Measurements from ENCODE around the gene CCDC149.

The CCDC149 gene

DNA sequence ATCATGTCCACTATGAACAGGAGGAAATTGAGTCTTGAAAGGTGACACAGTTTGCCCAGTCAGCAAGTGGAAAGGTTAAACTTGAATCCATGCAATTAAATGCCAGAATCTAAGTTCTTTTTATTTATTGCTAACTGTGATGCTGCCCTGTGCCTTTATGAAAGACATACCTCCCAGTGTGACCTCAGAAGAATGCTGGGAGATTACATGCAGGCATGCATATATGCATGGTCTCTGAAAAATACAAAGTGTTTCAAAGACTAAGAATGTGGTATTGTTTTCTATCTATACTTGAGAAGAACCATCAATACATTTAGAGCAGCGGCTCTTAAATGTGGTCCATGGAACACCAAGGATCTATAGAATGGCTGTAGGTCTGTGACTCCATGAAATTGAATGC is 45.6 kb downstream of the CCDC149 start:
- Histone ChIP-seq H3K4me2 (ENCODE audit: insufficient read depth, low read length) (no peak overlapping the region), H3K27me3 (ENCODE audit: insufficient read depth, low read length, poor library complexity) (no peaks in the 10 kb centered on the region), H4K20me1 (ENCODE audit: insufficient read depth, low read length) (no peaks in the 10 kb centered on the region), H3K4me3 (ENCODE audit: low read depth in 1 of 2, low read length in 2 of 2) (no peak overlapping the region), H2AFZ (ENCODE audit: low read depth, low read length) (no peak overlapping the region), H3K79me2 (ENCODE audit: insufficient read depth, low read length) (no peaks in the 10 kb centered on the region), H3K9ac (ENCODE audit: low read depth, low read length) (no peak overlapping the region), H3K4me1 (ENCODE audit: insufficient read depth, low read length) (no peaks in the 10 kb centered on the region), H3K9me3 (ENCODE audit: insufficient read depth, low read length, severe bottlenecking) (peaks cover 6% of the 10 kb centered on the region), H3K27ac (ENCODE audit: low read length) (no peak overlapping the region), H3K36me3 (ENCODE audit: insufficient read depth, low read length) (no peaks in the 10 kb centered on the region)
- no peak for TF ChIP-seq EZH2 (IDR thresholded peaks at IDR 0.05; ENCODE audit: borderline replicate concordance, low read depth, low read length, severe bottlenecking)
- TF ChIP-seq, protein P1, sequence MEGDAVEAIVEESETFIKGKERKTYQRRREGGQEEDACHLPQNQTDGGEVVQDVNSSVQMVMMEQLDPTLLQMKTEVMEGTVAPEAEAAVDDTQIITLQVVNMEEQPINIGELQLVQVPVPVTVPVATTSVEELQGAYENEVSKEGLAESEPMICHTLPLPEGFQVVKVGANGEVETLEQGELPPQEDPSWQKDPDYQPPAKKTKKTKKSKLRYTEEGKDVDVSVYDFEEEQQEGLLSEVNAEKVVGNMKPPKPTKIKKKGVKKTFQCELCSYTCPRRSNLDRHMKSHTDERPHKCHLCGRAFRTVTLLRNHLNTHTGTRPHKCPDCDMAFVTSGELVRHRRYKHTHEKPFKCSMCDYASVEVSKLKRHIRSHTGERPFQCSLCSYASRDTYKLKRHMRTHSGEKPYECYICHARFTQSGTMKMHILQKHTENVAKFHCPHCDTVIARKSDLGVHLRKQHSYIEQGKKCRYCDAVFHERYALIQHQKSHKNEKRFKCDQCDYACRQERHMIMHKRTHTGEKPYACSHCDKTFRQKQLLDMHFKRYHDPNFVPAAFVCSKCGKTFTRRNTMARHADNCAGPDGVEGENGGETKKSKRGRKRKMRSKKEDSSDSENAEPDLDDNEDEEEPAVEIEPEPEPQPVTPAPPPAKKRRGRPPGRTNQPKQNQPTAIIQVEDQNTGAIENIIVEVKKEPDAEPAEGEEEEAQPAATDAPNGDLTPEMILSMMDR (IDR thresholded peaks at IDR 0.05; ENCODE audit: borderline replicate concordance, extremely low read depth, low read length, poor library complexity, severe bottlenecking) = no peak
- DNase-seq = no peak
- ATAC-seq (ENCODE audit: insufficient read depth, low read depth) = no peak

DNA sequence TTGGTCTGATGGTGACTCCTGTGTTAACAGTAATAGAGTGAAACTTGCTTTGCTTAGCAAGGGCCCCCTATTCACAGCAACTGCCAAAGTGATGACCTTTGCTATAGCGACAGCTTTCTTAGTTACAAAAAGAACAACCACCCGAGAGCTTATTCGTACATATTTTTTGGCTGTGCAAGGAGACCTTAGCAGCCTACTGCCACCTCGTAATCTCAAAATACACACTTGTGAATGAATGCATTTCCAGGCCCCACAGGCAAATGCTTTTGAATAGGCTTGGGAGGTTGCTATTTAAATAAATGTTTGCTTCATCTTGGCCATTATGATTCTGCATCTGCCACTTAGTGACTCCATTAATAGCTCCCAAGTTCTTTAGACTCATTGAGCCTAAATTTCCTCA is 47.4 kb downstream of the CCDC149 start:
- Histone ChIP-seq H3K9ac (ENCODE audit: low read depth, low read length) (no peak overlapping the region), H4K20me1 (ENCODE audit: insufficient read depth, low read length) (no peaks in the 10 kb centered on the region), H3K27ac (ENCODE audit: low read length) (no peak overlapping the region), H2AFZ (ENCODE audit: low read depth, low read length) (no peak overlapping the region), H3K9me3 (ENCODE audit: insufficient read depth, low read length, severe bottlenecking) (peaks cover 6% of the 10 kb centered on the region), H3K4me2 (ENCODE audit: insufficient read depth, low read length) (no peak overlapping the region), H3K36me3 (ENCODE audit: insufficient read depth, low read length) (no peaks in the 10 kb centered on the region), H3K4me3 (ENCODE audit: low read depth in 1 of 2, low read length in 2 of 2) (no peak overlapping the region), H3K27me3 (ENCODE audit: insufficient read depth, low read length, poor library complexity) (no peaks in the 10 kb centered on the region), H3K79me2 (ENCODE audit: insufficient read depth, low read length) (no peaks in the 10 kb centered on the region), H3K4me1 (ENCODE audit: insufficient read depth, low read length) (no peaks in the 10 kb centered on the region)
- ATAC-seq (ENCODE audit: insufficient read depth, low read depth) (no peak), DNase-seq (no peak)
- TF ChIP-seq EZH2 (IDR thresholded peaks at IDR 0.05; ENCODE audit: borderline replicate concordance, low read depth, low read length, severe bottlenecking) = no peak
- TF ChIP-seq, protein P1 (IDR thresholded peaks at IDR 0.05; ENCODE audit: borderline replicate concordance, extremely low read depth, low read length, poor library complexity, severe bottlenecking) = no peak

DNA sequence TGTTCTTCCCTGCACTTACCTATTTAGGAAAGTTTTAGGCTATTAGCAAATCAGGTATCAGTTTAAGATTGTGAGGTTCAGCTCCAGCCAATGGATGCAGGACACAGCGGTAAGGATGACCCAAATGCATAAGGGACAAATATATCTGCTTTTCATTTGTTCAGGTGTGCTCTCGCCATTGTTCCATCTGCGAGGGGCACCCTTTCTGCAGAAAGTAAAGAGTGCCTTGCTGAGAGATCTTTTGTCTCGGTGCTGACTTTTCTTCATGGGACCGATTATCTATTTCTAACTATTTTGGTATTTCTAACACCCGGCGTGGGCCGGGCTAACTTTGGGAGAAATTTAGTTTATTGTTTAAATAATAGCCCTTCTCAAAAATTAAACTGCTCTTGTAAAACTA is 49.0 kb downstream of the CCDC149 start:
- no peaks in the 10 kb centered on the region for H3K4me1 ChIP-seq (ENCODE audit: insufficient read depth, low read length)
- TF ChIP-seq, protein P1 (IDR thresholded peaks at IDR 0.05; ENCODE audit: borderline replicate concordance, extremely low read depth, low read length, poor library complexity, severe bottlenecking) = no peak
- TF ChIP-seq EZH2 (IDR thresholded peaks at IDR 0.05; ENCODE audit: borderline replicate concordance, low read depth, low read length, severe bottlenecking) = no peak
- H3K9me3 ChIP-seq (ENCODE audit: insufficient read depth, low read length, severe bottlenecking) = peaks cover 6% of the 10 kb centered on the region
- H3K4me2 ChIP-seq (ENCODE audit: insufficient read depth, low read length) = no peak overlapping the region
- DNase-seq (no peak), ATAC-seq (ENCODE audit: insufficient read depth, low read depth) (no peak)
- H3K36me3 ChIP-seq (ENCODE audit: insufficient read depth, low read length) = no peaks in the 10 kb centered on the region
- H3K79me2 ChIP-seq (ENCODE audit: insufficient read depth, low read length) = no peaks in the 10 kb centered on the region
- no peaks in the 10 kb centered on the region for H4K20me1 ChIP-seq (ENCODE audit: insufficient read depth, low read length)
- no peaks in the 10 kb centered on the region for H3K27me3 ChIP-seq (ENCODE audit: insufficient read depth, low read length, poor library complexity)
- no peak overlapping the region for H3K9ac ChIP-seq (ENCODE audit: low read depth, low read length)
- H2AFZ ChIP-seq (ENCODE audit: low read depth, low read length) = no peak overlapping the region
- H3K4me3 ChIP-seq (ENCODE audit: low read depth in 1 of 2, low read length in 2 of 2) = no peak overlapping the region
- H3K27ac ChIP-seq (ENCODE audit: low read length) = no peak overlapping the region

All from DND-41 (cell line).